ENCODE results near the gene GPD1. TPM values are rescaled to one million over a fixed set of nuclear protein-coding genes. Genes with fewer than 3 reads are reported as not detected.

Gene GPD1
- total and polyA plus RNA-seq, 10 of the 15 experiments (the other 5 are each of a cell fraction or from before 2014, with no cell fraction given), result 0.04 to 0.61 (median 0.26) TPM; not detected in 1

- H3K9ac ChIP-seq (ENCODE audit: control insufficient read depth, insufficient read depth, low read length), result no peak overlapping the region
- no peak overlapping the region for H3K4me3 ChIP-seq
- no TSS peak for BruUV-seq (replicated peaks)
- H3K36me3 ChIP-seq (ENCODE audit: control insufficient read depth in 2 of 2, insufficient read depth in 2 of 2, low read length in 1 of 2), result peaks cover 14 to 29% of the 10 kb centered on the region in 2 experiments
- H3K79me2 ChIP-seq (ENCODE audit: control insufficient read depth, insufficient read depth, low read length), result no peaks in the 10 kb centered on the region
- H2AFZ ChIP-seq (ENCODE audit: control insufficient read depth, low read depth, low read length), result no peak overlapping the region
- in situ Hi-C loops (cut with MboI) (no loop called here), intact Hi-C loops (cut with micrococcal nuclease; ENCODE audit: unreplicated experiment) (loop anchor here (1.0 to 2.0 kb wide), 2 partner anchors 42 to 182 kb away; no protein-coding TSS in a partner anchor)
- SMC1A ChIA-PET (ENCODE audit: uncharacterized antibody, unreplicated experiment), result interaction anchor here (0.8 to 1.8 kb wide), 14 partner anchors 17 to 182 kb away, joined by 3 to 10 read pairs (median 4); partner anchors contain the start of genes CERS5 and SMARCD1
- POLR2A ChIA-PET, result interaction anchor here (0.6 kb wide), 1 partner anchor 164 kb away, joined by 6 read pairs; no protein-coding TSS in a partner anchor
- ATAC-seq (peak; percentile 51), DNase-seq (ENCODE audit: low read depth, low spot score) (no peak), FAIRE-seq (peak; percentile 38)
- H4K20me1 ChIP-seq (ENCODE audit: control insufficient read depth, insufficient read depth), result no peaks in the 10 kb centered on the region
- H3K4me1 ChIP-seq (ENCODE audit: control insufficient read depth, insufficient read depth, low read length), result no peaks in the 10 kb centered on the region
- no peaks in the 10 kb centered on the region for H3K9me3 ChIP-seq (replicated peaks; ENCODE audit: control insufficient read depth, insufficient read depth, low read length)
- RAD21 ChIA-PET (ENCODE audit: unreplicated experiment), result interaction anchor here (0.6 to 2.2 kb wide), 13 partner anchors 17 to 505 kb away, joined by 3 to 9 read pairs (median 3); partner anchors contain the start of gene SMARCD1
- H3K27me3 ChIP-seq (replicated peaks in 1 of 2; ENCODE audit: control insufficient read depth in 2 of 2, insufficient read depth in 2 of 2, low read length in 1 of 2), result no peaks in the 10 kb centered on the region
- H3K4me2 ChIP-seq (ENCODE audit: control insufficient read depth, insufficient read depth), result no peak overlapping the region
- WGBS (ENCODE audit: insufficient coverage, insufficient replicate concordance, low lambda C conversion rate, missing lambda C conversion rate), result 65% methylated on average over 2 of the region's 2 CpGs
- CTCF ChIA-PET, result interaction anchor here (0.6 to 11.1 kb wide), 26 partner anchors 9 to 505 kb away, joined by 3 to 89 read pairs (median 4); partner anchors contain the start of genes COX14 and SMARCD1
- no peak overlapping the region for H3K27ac ChIP-seq (ENCODE audit: control insufficient read depth, insufficient read depth)
- TF ChIP-seq RAD21 (IDR thresholded peaks at IDR 0.05; ENCODE audit: insufficient read depth, low read depth, low read length) (peak; percentile 48), WRNIP1 (IDR thresholded peaks at IDR 0.05; ENCODE audit: borderline replicate concordance, low read depth, low read length) (no peak), NR2C1 (IDR thresholded peaks at IDR 0.05) (no peak), CUX1 (IDR thresholded peaks at IDR 0.05; ENCODE audit: insufficient replicate concordance, low read depth, low read length) (no peak), MTA2 (IDR thresholded peaks at IDR 0.05; ENCODE audit: low read depth) (no peak), ATF7 (IDR thresholded peaks at IDR 0.05; ENCODE audit: low read depth) (no peak), CHD4 (IDR thresholded peaks at IDR 0.05) (no peak), NKRF (conservative IDR thresholded peaks at IDR 0.05) (no peak), BMI1 (IDR thresholded peaks at IDR 0.05; ENCODE audit: borderline replicate concordance) (no peak), NFYB (IDR thresholded peaks at IDR 0.05; ENCODE audit: insufficient read depth, low read depth, low read length) (no peak), MYC (IDR thresholded peaks at IDR 0.05; ENCODE audit: insufficient read depth, insufficient read length, insufficient replicate concordance, low read length, severe bottlenecking) (no peak), TCF7 (IDR thresholded peaks at IDR 0.05; ENCODE audit: borderline replicate concordance) (no peak), PML (IDR thresholded peaks at IDR 0.05; ENCODE audit: low read length) (no peak), PBX3 (IDR thresholded peaks at IDR 0.05; ENCODE audit: insufficient replicate concordance, low read depth, low read length) (no peak)
- TF ChIP-seq, protein P1, sequence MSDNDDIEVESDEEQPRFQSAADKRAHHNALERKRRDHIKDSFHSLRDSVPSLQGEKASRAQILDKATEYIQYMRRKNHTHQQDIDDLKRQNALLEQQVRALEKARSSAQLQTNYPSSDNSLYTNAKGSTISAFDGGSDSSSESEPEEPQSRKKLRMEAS (IDR thresholded peaks at IDR 0.05; ENCODE audit: low read depth, low read length), result no peak
Observed at GRCh38 chr12:50132505-50133135, 28.8 kb downstream of the GPD1 start.

All from GM12878 (cell line).